ENCODE results near the gene SMC3. TPM values are rescaled to one million over a fixed set of nuclear protein-coding genes. Genes with fewer than 3 reads are reported as not detected.
"Not testable (repeated sequence)": the region's sequence is repeated elsewhere in the genome, so short reads cannot be mapped to it uniquely, and the experiment has no call there.

Gene SMC3
- total RNA-seq, 2 experiments from 2014 or later, result 75.6 to 82.2 TPM

- H3K27me3 Mint-ChIP-seq (ENCODE audit: low read depth), result no peaks in the 10 kb centered on the region
- peaks cover 41% of the 10 kb centered on the region for H3K4me1 Mint-ChIP-seq (ENCODE audit: low read depth)
- CTCF ChIA-PET, result interaction anchor here (0.7 to 1.9 kb wide), 9 partner anchors 17 to 224 kb away, joined by 3 to 9 read pairs (median 4); partner anchors contain the start of gene SMNDC1
- ATAC-seq, result peak; percentile 5
- DNase-seq, result no peak
- H3K27ac Mint-ChIP-seq, result no peak overlapping the region
- no peaks in the 10 kb centered on the region for H3K9me3 Mint-ChIP-seq (ENCODE audit: insufficient read depth)
- H3K36me3 Mint-ChIP-seq (ENCODE audit: low read depth), result peaks cover 2% of the 10 kb centered on the region
- H3K4me3 Mint-ChIP-seq, result no peak overlapping the region
- POLR2A ChIA-PET, result interaction anchor here (0.8 kb wide), 1 partner anchor 28 kb away, joined by 3 read pairs; no protein-coding TSS in a partner anchor
Observed at GRCh38 chr10:110529596-110530011, 37.9 kb upstream of the SMC3 start.

- no peaks in the 10 kb centered on the region for H3K9me3 Mint-ChIP-seq (ENCODE audit: insufficient read depth)
- ATAC-seq (peak; percentile 18), DNase-seq (no peak)
Observed at GRCh38 chr10:110530131-110530831, 37.2 kb upstream of the SMC3 start.

GRCh38 chr10:110531687-110532086 is 35.8 kb upstream of the SMC3 start:
- POLR2A ChIA-PET, result interaction anchor here (1.0 to 1.5 kb wide), 2 partner anchors 9 to 24 kb away, joined by 3 to 4 read pairs; no protein-coding TSS in a partner anchor
- Mint-ChIP-seq H3K4me1 (ENCODE audit: low read depth) (peaks cover 54% of the 10 kb centered on the region), H3K4me3 (no peak overlapping the region), H3K9me3 (ENCODE audit: insufficient read depth) (no peaks in the 10 kb centered on the region), H3K27me3 (ENCODE audit: low read depth) (no peaks in the 10 kb centered on the region), H3K36me3 (ENCODE audit: low read depth) (no peaks in the 10 kb centered on the region), H3K27ac (no peak overlapping the region)
- ATAC-seq, result no peak
- DNase-seq, result no peak
- CTCF ChIA-PET, result interaction anchor here (0.6 to 2.0 kb wide), 5 partner anchors 15 to 226 kb away, joined by 3 to 7 read pairs (median 5); partner anchors contain the start of gene SMNDC1

More at GRCh38 chr10:110530131-110530831, 37.2 kb upstream of the SMC3 start:
- CTCF ChIA-PET, result interaction anchor here (1.0 to 1.9 kb wide), 5 partner anchors 16 to 39 kb away, joined by 3 to 9 read pairs (median 3); no protein-coding TSS in a partner anchor
- Mint-ChIP-seq H3K27ac (no peak overlapping the region), H3K27me3 (ENCODE audit: low read depth) (no peaks in the 10 kb centered on the region), H3K36me3 (ENCODE audit: low read depth) (no peaks in the 10 kb centered on the region), H3K4me3 (no peak overlapping the region), H3K4me1 (ENCODE audit: low read depth) (peaks cover 44% of the 10 kb centered on the region)
- POLR2A ChIA-PET, result interaction anchor here (0.8 kb wide), 1 partner anchor 29 kb away, joined by 3 read pairs; no protein-coding TSS in a partner anchor

GRCh38 chr10:110532628-110533027 is 34.9 kb upstream of the SMC3 start:
- DNase-seq; H3K27me3 Mint-ChIP-seq (ENCODE audit: low read depth); H3K4me3 Mint-ChIP-seq; ATAC-seq; H3K27ac Mint-ChIP-seq; H3K9me3 Mint-ChIP-seq (ENCODE audit: insufficient read depth); H3K36me3 Mint-ChIP-seq (ENCODE audit: low read depth): not testable (repeated sequence)
- ChIA-PET POLR2A (interaction anchor here (1.5 kb wide), 1 partner anchor 24 kb away, joined by 4 read pairs; no protein-coding TSS in a partner anchor), CTCF (interaction anchor here (2.0 kb wide), 1 partner anchor 14 kb away, joined by 5 read pairs; no protein-coding TSS in a partner anchor)
- peaks cover 64% of the 10 kb centered on the region for H3K4me1 Mint-ChIP-seq (ENCODE audit: low read depth)

- ChIA-PET POLR2A (no interaction called here), CTCF (interaction anchor here (2.0 kb wide), 1 partner anchor 13 kb away, joined by 5 read pairs; no protein-coding TSS in a partner anchor)
- Mint-ChIP-seq H3K36me3 (ENCODE audit: low read depth) (no peaks in the 10 kb centered on the region), H3K27me3 (ENCODE audit: low read depth) (no peaks in the 10 kb centered on the region), H3K4me1 (ENCODE audit: low read depth) (peaks cover 60% of the 10 kb centered on the region), H3K4me3 (no peak overlapping the region), H3K9me3 (ENCODE audit: insufficient read depth) (no peaks in the 10 kb centered on the region), H3K27ac (no peak overlapping the region)
- no peak for ATAC-seq
- DNase-seq, result no peak
Observed at GRCh38 chr10:110533149-110533548, 34.3 kb upstream of the SMC3 start.

GRCh38 chr10:110534571-110534970 is 32.9 kb upstream of the SMC3 start:
- DNase-seq (peak; percentile 44), ATAC-seq (no peak)
- no peak overlapping the region for H3K4me3 Mint-ChIP-seq
- H3K36me3 Mint-ChIP-seq (ENCODE audit: low read depth), result no peaks in the 10 kb centered on the region
- POLR2A ChIA-PET, result interaction anchor here (1.0 to 1.1 kb wide), 2 partner anchors 31 to 34 kb away, joined by 3 to 4 read pairs; no protein-coding TSS in a partner anchor
- no peaks in the 10 kb centered on the region for H3K9me3 Mint-ChIP-seq (ENCODE audit: insufficient read depth)
- no peaks in the 10 kb centered on the region for H3K27me3 Mint-ChIP-seq (ENCODE audit: low read depth)
- peaks cover 47% of the 10 kb centered on the region for H3K4me1 Mint-ChIP-seq (ENCODE audit: low read depth)
- no peak overlapping the region for H3K27ac Mint-ChIP-seq
- CTCF ChIA-PET, result interaction anchor here (0.6 to 1.2 kb wide), 3 partner anchors 12 to 229 kb away, joined by 3 to 4 read pairs (median 3); no protein-coding TSS in a partner anchor

GRCh38 chr10:110535958-110536891 is 31.3 kb upstream of the SMC3 start:
- ChIA-PET CTCF (interaction anchor here (0.6 to 1.6 kb wide), 2 partner anchors 11 to 37 kb away, joined by 4 to 6 read pairs; no protein-coding TSS in a partner anchor), POLR2A (interaction anchor here (0.6 to 0.9 kb wide), 2 partner anchors 13 to 32 kb away, joined by 3 read pairs; no protein-coding TSS in a partner anchor)
- Mint-ChIP-seq H3K27ac (peak overlapping the region; percentile 69), H3K9me3 (ENCODE audit: insufficient read depth) (no peaks in the 10 kb centered on the region), H3K36me3 (ENCODE audit: low read depth) (no peaks in the 10 kb centered on the region), H3K27me3 (ENCODE audit: low read depth) (no peaks in the 10 kb centered on the region), H3K4me3 (peak overlapping the region; percentile 41), H3K4me1 (ENCODE audit: low read depth) (peaks cover 38% of the 10 kb centered on the region)
- peak; percentile 89 for ATAC-seq
- DNase-seq, result peak; percentile 78

- ChIA-PET CTCF (interaction anchor here (1.0 to 1.7 kb wide), 6 partner anchors 8 to 205 kb away, joined by 3 to 6 read pairs (median 4); no protein-coding TSS in a partner anchor), POLR2A (no interaction called here)
- Mint-ChIP-seq H3K4me1 (ENCODE audit: low read depth) (peaks cover 37% of the 10 kb centered on the region), H3K36me3 (ENCODE audit: low read depth) (no peaks in the 10 kb centered on the region), H3K27me3 (ENCODE audit: low read depth) (no peaks in the 10 kb centered on the region), H3K9me3 (ENCODE audit: insufficient read depth) (no peaks in the 10 kb centered on the region), H3K27ac (no peak overlapping the region), H3K4me3 (no peak overlapping the region)
- ATAC-seq (no peak), DNase-seq (no peak)
Observed at GRCh38 chr10:110539091-110539490, 28.4 kb upstream of the SMC3 start.

GRCh38 chr10:110540031-110540430 is 27.5 kb upstream of the SMC3 start:
- no peaks in the 10 kb centered on the region for H3K27me3 Mint-ChIP-seq (ENCODE audit: low read depth)
- no peak overlapping the region for H3K4me3 Mint-ChIP-seq
- no peak overlapping the region for H3K27ac Mint-ChIP-seq
- peaks cover 29% of the 10 kb centered on the region for H3K4me1 Mint-ChIP-seq (ENCODE audit: low read depth)
- no peaks in the 10 kb centered on the region for H3K9me3 Mint-ChIP-seq (ENCODE audit: insufficient read depth)
- ChIA-PET POLR2A (interaction anchor here (0.6 kb wide), 1 partner anchor 33 kb away, joined by 3 read pairs; no protein-coding TSS in a partner anchor), CTCF (interaction anchor here (0.9 to 1.7 kb wide), 10 partner anchors 10 to 247 kb away, joined by 3 to 6 read pairs (median 4); partner anchors contain the start of gene SMNDC1)
- DNase-seq (no peak), ATAC-seq (no peak)
- no peaks in the 10 kb centered on the region for H3K36me3 Mint-ChIP-seq (ENCODE audit: low read depth)

GRCh38 chr10:110544958-110545537 is 22.4 kb upstream of the SMC3 start:
- H3K36me3 Mint-ChIP-seq (ENCODE audit: low read depth), result no peaks in the 10 kb centered on the region
- H3K27me3 Mint-ChIP-seq (ENCODE audit: low read depth), result peaks cover 8% of the 10 kb centered on the region
- DNase-seq (no peak), ATAC-seq (no peak)
- peaks cover 14% of the 10 kb centered on the region for H3K4me1 Mint-ChIP-seq (ENCODE audit: low read depth)
- ChIA-PET CTCF (interaction anchor here (0.6 to 7.3 kb wide), 12 partner anchors 10 to 239 kb away, joined by 3 to 94 read pairs (median 4); partner anchors contain the start of gene SMNDC1), POLR2A (interaction anchor here (1.4 kb wide), 1 partner anchor 48 kb away, joined by 4 read pairs; no protein-coding TSS in a partner anchor)
- no peaks in the 10 kb centered on the region for H3K9me3 Mint-ChIP-seq (ENCODE audit: insufficient read depth)
- H3K4me3 Mint-ChIP-seq, result no peak overlapping the region
- no peak overlapping the region for H3K27ac Mint-ChIP-seq

All from activated CD8-positive, alpha-beta T cell treated with anti-CD3 and anti-CD28 coated beads, Interleukin-2, amount 10 ng/mL, durations not matched to agents 7 days and 5 days (primary cell).